Measurements from ENCODE around the gene PAK4. TPM values are rescaled to one million over a fixed set of nuclear protein-coding genes. Genes with fewer than 3 reads are reported as not detected.

Gene PAK4
- total and polyA plus RNA-seq, 10 of the 15 experiments (the other 5 are each of a cell fraction or from before 2014, with no cell fraction given): 0.08 to 19.3 (median 5.9) TPM

DNA sequence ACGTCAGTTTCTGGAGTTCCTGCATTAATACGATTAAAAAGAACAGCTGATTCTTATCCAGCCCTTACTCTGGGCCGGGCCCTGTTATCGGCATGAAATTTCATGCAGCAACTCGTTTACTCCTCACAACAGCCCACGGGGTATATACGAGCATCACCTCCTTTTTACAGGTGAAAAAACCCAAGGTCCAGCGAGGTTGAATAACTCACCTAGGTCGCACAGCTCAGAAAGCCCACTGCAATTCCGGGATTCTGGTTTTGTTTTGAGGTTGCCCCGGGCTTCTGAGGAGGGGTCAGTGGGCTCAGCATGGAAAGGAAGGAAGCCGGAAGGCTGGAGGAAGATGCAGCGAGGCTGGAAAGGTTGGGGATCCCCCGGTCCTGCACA, 42.0 kb upstream of the PAK4 start:
- Histone ChIP-seq H3K4me1 (ENCODE audit: control insufficient read depth, insufficient read depth, low read length) (no peaks in the 10 kb centered on the region), H3K9me3 (replicated peaks; ENCODE audit: control insufficient read depth, insufficient read depth, low read length) (no peaks in the 10 kb centered on the region), H3K27me3 (replicated peaks in 1 of 2; ENCODE audit: control insufficient read depth in 2 of 2, insufficient read depth in 2 of 2, low read length in 1 of 2) (peaks cover 5 to 12% of the 10 kb centered on the region in 2 experiments; a peak in 3 of 4 replicates), H3K36me3 (ENCODE audit: control insufficient read depth in 2 of 2, insufficient read depth in 2 of 2, low read length in 1 of 2) (no peaks in the 10 kb centered on the region), H3K9ac (ENCODE audit: control insufficient read depth, insufficient read depth, low read length) (no peak overlapping the region), H3K4me3 (no peak overlapping the region), H3K79me2 (ENCODE audit: control insufficient read depth, insufficient read depth, low read length) (no peaks in the 10 kb centered on the region), H3K4me2 (ENCODE audit: control insufficient read depth, insufficient read depth) (no peak overlapping the region), H4K20me1 (ENCODE audit: control insufficient read depth, insufficient read depth) (no peaks in the 10 kb centered on the region), H3K27ac (ENCODE audit: control insufficient read depth, insufficient read depth) (no peak overlapping the region), H2AFZ (ENCODE audit: control insufficient read depth, low read depth, low read length) (no peak overlapping the region)
- BruUV-seq (replicated peaks): no TSS peak
- ChIA-PET SMC1A (ENCODE audit: uncharacterized antibody, unreplicated experiment) (no interaction called here), POLR2A (no interaction called here), RAD21 (ENCODE audit: unreplicated experiment) (no interaction called here), CTCF (no interaction called here)
- DNase-seq (ENCODE audit: low read depth, low spot score): no peak
- no peak for TF ChIP-seq SP1 (IDR thresholded peaks at IDR 0.05; ENCODE audit: low read depth, low read length)
- TF ChIP-seq EED (IDR thresholded peaks at IDR 0.05; ENCODE audit: low read depth): no peak
- TF ChIP-seq KAT2A (conservative IDR thresholded peaks at IDR 0.05; ENCODE audit: control insufficient read depth, low read depth, low read length): no peak
- TF ChIP-seq ZNF384 (IDR thresholded peaks at IDR 0.05; ENCODE audit: borderline replicate concordance, low read depth, low read length): no peak
- WGBS (ENCODE audit: insufficient coverage, insufficient replicate concordance, low lambda C conversion rate, missing lambda C conversion rate): 13% methylated on average over 14 of the region's 14 CpGs
- in situ Hi-C loops (cut with MboI): no loop called here
- no peak for FAIRE-seq
- no peak for ATAC-seq
- intact Hi-C loops (cut with micrococcal nuclease; ENCODE audit: unreplicated experiment): no loop called here

DNA sequence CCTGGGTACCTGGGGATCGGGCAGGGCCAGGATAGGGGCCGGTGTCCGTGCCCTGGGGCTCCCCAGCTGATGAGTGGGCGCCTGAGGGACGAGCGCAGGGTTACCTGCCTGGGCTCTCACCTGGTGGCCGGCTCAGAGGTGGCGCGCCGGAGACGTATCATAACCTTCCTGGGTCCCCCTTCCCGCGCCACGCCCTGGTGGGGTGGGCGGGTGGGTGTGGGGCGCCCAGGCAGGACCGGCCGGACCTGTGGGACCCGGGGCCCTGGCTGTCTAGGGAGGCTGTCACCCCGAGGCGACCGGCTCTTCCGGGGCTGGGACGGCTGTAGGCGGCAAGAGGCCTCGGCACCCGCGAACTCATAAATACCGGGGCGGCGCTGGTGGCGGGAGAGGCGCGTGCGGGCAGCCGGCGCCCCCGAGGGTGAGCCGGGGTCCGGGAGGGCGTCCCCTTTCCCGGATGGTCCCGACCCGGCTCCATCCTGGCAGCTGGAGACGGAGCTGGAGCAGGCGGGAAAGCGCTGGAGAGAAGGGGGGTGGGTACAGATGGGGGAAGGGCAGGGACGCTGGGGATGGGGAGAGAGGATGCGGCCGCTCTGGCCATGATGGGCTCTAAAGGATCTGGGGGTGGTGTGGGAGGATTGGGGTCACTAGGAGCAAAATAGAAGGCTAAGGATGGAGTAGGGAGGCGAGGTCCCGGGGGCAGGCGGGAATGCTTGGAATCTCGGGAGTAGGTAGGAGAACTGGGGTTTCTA, 41.4 kb upstream of the PAK4 start, which contains the start of gene ACP7:
TSS of gene ACP7 (plus strand) at position 386 of the 749 bp plus-strand sequence. CDS start 902 bp downstream, outside the sequence.
- ATAC-seq (no peak), FAIRE-seq (no peak), DNase-seq (ENCODE audit: low read depth, low spot score) (no peak)
- Histone ChIP-seq H3K4me3 (no peak within 1 kb of the TSS), H3K4me2 (ENCODE audit: control insufficient read depth, insufficient read depth) (no peak within 1 kb of the TSS), H3K36me3 (ENCODE audit: control insufficient read depth in 2 of 2, insufficient read depth in 2 of 2, low read length in 1 of 2) (no peaks in the 10 kb centered on the region), H3K9ac (ENCODE audit: control insufficient read depth, insufficient read depth, low read length) (no peak within 1 kb of the TSS), H3K79me2 (ENCODE audit: control insufficient read depth, insufficient read depth, low read length) (no peaks in the 10 kb centered on the region), H4K20me1 (ENCODE audit: control insufficient read depth, insufficient read depth) (no peaks in the 10 kb centered on the region), H3K27ac (ENCODE audit: control insufficient read depth, insufficient read depth) (no peak within 1 kb of the TSS), H2AFZ (ENCODE audit: control insufficient read depth, low read depth, low read length) (no peak within 1 kb of the TSS), H3K27me3 (replicated peaks in 1 of 2; ENCODE audit: control insufficient read depth in 2 of 2, insufficient read depth in 2 of 2, low read length in 1 of 2) (peaks cover 5 to 12% of the 10 kb centered on the region in 2 experiments; a peak in 3 of 4 replicates), H3K9me3 (replicated peaks; ENCODE audit: control insufficient read depth, insufficient read depth, low read length) (no peaks in the 10 kb centered on the region), H3K4me1 (ENCODE audit: control insufficient read depth, insufficient read depth, low read length) (no peaks in the 10 kb centered on the region)
- ChIA-PET POLR2A (no interaction called here), RAD21 (ENCODE audit: unreplicated experiment) (no interaction called here), CTCF (no interaction called here), SMC1A (ENCODE audit: uncharacterized antibody, unreplicated experiment) (no interaction called here)
- BruUV-seq (replicated peaks): no TSS peak
- in situ Hi-C loops (cut with MboI): no loop called here
- intact Hi-C loops (cut with micrococcal nuclease; ENCODE audit: unreplicated experiment): no loop called here
- 24% methylated on average over 50 of the region's 54 CpGs for WGBS (ENCODE audit: insufficient coverage, insufficient replicate concordance, low lambda C conversion rate, missing lambda C conversion rate)
- no peak for TF ChIP-seq MTA2 (IDR thresholded peaks at IDR 0.05; ENCODE audit: low read depth)
- TF ChIP-seq NFIC (IDR thresholded peaks at IDR 0.05; ENCODE audit: low read depth, low read length): no peak
- TF ChIP-seq HCFC1 (IDR thresholded peaks at IDR 0.05; ENCODE audit: low read length): no peak
- no peak for TF ChIP-seq NRF1 (conservative IDR thresholded peaks at IDR 0.05; ENCODE audit: low read depth, low read length)
